GM06990 (cell line): ENCODE results near the gene MDFIC2.
"Not testable (repeated sequence)": the region's sequence is repeated elsewhere in the genome, so short reads cannot be mapped to it uniquely, and the experiment has no call there.

Experiments used
- DNase-seq: peaks from one replicate; pipeline ENCODE4 v3.0.0-alpha.2; 2011; ENCODE audit not compliant: insufficient read length; ENCODE audit errors: extremely low read depth
- H3K27me3 ChIP-seq: replicated peaks from 2 replicates; pipeline ENCODE4 v1.6.0; 2011; ENCODE audit warnings: low read length; ENCODE audit not compliant: control insufficient read depth, insufficient read depth
- H3K36me3 ChIP-seq: 2 replicates; pipeline ENCODE4 v1.5.1; 2011; ENCODE audit warnings: low read length; ENCODE audit not compliant: control insufficient read depth, insufficient read depth
- H3K4me3 ChIP-seq: replicated peaks from 2 replicates; pipeline ENCODE4 v1.5.1; 2011; ENCODE audit warnings: low read depth, mild to moderate bottlenecking, control low read depth, low read length
- TF ChIP-seq, protein P1 (sequence below): IDR thresholded peaks from 2 replicates; pipeline ENCODE4 v1.5.1; 2011; ENCODE audit warnings: low read length, control low read depth, mild to moderate bottlenecking, inconsistent platforms; ENCODE audit not compliant: insufficient read depth, poor library complexity, severe bottlenecking

Gene MDFIC2

DNA sequence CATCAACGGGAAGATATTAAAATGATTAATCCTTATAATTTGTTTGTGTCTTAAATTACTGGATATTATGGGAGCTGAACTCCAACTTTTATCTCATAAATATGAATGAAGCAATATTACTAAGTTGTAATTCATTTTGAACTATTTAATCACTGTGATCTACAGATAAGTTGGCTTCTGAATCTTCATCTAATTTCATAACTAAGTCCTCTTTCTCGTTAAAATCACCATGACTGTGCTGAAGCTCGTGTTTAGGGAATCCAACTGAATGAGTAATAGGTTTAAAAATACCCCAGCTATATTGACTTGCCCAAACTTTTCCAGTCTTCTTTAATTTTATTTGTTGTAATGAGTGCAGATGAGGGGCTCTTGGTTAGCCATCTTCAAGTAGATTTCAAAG is 14.1 kb downstream of the MDFIC2 start:
- Histone ChIP-seq H3K27me3 (no peaks in the 10 kb centered on the region), H3K4me3 (no peak overlapping the region), H3K36me3 (no peaks in the 10 kb centered on the region)
- DNase-seq = no peak
- TF ChIP-seq, protein P1, sequence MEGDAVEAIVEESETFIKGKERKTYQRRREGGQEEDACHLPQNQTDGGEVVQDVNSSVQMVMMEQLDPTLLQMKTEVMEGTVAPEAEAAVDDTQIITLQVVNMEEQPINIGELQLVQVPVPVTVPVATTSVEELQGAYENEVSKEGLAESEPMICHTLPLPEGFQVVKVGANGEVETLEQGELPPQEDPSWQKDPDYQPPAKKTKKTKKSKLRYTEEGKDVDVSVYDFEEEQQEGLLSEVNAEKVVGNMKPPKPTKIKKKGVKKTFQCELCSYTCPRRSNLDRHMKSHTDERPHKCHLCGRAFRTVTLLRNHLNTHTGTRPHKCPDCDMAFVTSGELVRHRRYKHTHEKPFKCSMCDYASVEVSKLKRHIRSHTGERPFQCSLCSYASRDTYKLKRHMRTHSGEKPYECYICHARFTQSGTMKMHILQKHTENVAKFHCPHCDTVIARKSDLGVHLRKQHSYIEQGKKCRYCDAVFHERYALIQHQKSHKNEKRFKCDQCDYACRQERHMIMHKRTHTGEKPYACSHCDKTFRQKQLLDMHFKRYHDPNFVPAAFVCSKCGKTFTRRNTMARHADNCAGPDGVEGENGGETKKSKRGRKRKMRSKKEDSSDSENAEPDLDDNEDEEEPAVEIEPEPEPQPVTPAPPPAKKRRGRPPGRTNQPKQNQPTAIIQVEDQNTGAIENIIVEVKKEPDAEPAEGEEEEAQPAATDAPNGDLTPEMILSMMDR = no peak

DNA sequence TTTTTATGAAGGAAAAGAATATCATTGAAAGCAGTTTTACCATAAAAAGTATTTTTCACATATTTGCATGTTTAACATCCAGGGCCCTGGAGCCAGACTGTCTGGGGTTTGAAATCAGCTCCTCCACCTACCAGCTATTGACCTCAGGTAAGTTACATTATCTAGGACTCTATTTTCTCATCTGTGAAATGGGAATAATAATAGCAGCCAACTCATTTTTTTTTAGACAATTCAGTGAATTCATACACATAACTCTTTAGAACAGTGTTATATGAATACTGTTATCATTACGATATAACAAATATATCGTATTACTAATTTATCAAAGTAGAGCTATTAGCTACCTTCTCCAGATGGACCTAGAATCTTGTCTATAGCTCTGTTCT is 21.3 kb downstream of the MDFIC2 start:
- TF ChIP-seq, protein P1 = no peak
- no peak for DNase-seq
- Histone ChIP-seq H3K36me3 (no peaks in the 10 kb centered on the region), H3K27me3 (no peaks in the 10 kb centered on the region), H3K4me3 (no peak overlapping the region)

DNA sequence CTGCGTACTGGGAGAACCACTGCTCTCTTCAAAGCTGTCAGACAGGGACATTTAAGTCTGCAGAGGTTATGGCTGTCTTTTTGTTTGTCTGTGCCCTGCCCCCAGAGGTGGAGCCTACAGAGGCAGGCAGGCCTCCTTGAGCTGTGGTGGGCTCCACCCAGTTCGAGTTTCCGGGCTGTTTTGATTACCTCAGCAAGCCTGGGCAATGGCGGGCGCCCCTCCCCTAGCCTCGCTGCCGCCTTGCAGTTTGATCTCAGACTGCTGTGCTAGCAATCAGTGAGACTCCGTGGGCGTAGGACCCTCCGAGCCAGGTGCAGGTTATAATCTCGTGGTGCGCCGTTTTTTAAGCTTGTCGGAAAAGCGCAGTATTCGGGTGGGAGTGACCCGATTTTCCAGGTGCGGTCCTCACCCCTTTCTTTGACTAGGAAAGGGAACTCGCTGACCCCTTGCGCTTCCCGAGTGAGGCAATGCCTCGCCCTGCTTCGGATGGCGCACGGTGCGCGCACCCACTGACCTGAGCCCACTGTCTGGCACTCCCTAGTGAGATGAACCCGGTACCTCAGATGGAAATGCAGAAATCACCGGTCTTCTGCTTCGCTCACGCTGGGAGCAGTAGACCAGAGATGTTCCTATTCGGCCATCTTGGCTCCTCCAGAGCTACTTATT is 21.9 kb downstream of the MDFIC2 start:
- not testable (repeated sequence) for H3K4me3 ChIP-seq, H3K36me3 ChIP-seq, DNase-seq, H3K27me3 ChIP-seq

DNA sequence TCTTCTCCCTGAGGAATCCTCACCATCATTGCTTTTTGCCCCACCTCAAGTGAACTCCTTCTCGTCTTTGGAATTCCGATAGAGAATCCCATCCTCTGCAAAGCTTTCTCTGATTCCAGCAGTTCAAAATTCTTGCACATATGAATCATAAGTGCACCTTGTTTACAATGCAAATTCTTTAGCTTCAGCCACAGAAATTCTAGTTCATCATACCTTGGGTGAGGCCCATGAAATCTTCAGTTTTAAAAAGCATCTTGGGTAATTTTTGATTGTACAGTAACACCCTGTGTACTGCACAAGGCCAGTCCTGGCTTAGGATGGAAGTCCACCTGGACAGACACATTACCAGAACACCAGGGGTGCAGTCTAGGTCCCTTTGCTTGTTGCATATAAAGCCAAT is 30.8 kb downstream of the MDFIC2 start:
- H3K36me3 ChIP-seq = no peaks in the 10 kb centered on the region
- no peak for DNase-seq
- no peak overlapping the region for H3K4me3 ChIP-seq
- no peaks in the 10 kb centered on the region for H3K27me3 ChIP-seq
- TF ChIP-seq, protein P1 = no peak

DNA sequence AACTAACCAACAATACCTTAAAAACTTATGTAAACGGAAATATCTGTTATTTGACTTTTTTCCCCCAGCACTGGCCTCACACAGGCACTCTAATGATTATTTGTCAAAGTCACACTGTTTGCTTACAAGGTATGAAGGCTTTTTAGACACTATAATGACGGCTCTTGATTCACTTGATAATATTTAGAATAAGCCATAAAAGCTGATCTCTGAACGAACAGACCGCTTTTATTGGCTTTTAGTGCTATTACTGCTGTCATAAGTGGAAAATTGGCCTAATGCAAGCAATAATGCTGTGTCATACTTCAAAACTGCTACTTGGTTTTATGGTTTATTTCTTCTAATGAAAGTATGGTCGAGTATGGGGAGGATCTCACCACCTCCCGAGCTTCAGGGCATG is 35.1 kb downstream of the MDFIC2 start:
- DNase-seq = no peak
- no peak overlapping the region for H3K4me3 ChIP-seq
- TF ChIP-seq, protein P1 = no peak
- H3K36me3 ChIP-seq = no peaks in the 10 kb centered on the region
- no peaks in the 10 kb centered on the region for H3K27me3 ChIP-seq

DNA sequence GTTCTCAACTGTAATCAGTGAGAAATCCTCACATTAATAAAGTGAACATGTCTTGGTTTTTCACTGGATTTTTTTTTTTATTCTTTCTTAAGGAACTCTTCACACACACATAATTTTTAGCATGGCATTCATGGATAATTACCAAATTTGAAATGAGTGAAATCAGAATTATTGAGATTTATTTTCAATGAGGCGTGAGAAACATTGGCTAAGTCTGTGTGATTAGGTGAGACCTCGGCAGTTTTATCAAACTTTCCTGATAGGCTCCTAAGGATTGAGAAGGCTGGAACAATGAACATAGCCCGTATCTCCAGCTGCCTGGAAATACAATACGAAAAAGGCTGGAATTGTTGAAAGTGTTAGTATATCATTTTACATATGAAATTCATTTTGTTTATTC is 35.5 kb downstream of the MDFIC2 start:
- TF ChIP-seq, protein P1 = no peak
- no peaks in the 10 kb centered on the region for H3K36me3 ChIP-seq
- H3K27me3 ChIP-seq = no peaks in the 10 kb centered on the region
- H3K4me3 ChIP-seq = no peak overlapping the region
- DNase-seq = no peak
